HepG2 (cell line): ENCODE data around the gene PIN4. TPM values are rescaled to one million over a fixed set of nuclear protein-coding genes. Genes with fewer than 3 reads are reported as not detected.

ENCODE experiments used
- CREB1 ChIP-seq, 2 experiments: fragments of 450-650 bp in 1 of 2; IDR thresholded peaks; 2 replicates each; pipeline ENCODE4 v1.6.1; 2016 to 2017; ENCODE audit warnings: control low read depth in 1 of 2, mild to moderate bottlenecking in 1 of 2, missing compliant biosample characterization in 1 of 2, missing genetic modification characterization in 1 of 2
- GFI1 ChIP-seq: sonication (generic); formaldehyde crosslinking; IDR thresholded peaks from 2 replicates; pipeline ENCODE4 v1.5.0; 2020; ENCODE audit warnings: missing genetic modification reagents, mild to moderate bottlenecking, borderline replicate concordance
- GTF2F1 ChIP-seq: fragments of 150-350 bp; IDR thresholded peaks from 2 replicates; pipeline ENCODE4 v1.6.1; 2014; ENCODE audit warnings: low read length
- HNF4A ChIP-seq: sonication (generic); formaldehyde crosslinking; IDR thresholded peaks from 2 replicates; pipeline ENCODE4 v1.4.0; 2020; ENCODE audit warnings: missing genetic modification reagents
- HNRNPLL ChIP-seq: fragments of 200-400 bp; formaldehyde crosslinking; IDR thresholded peaks from 2 replicates; pipeline ENCODE4 v1.6.1; 2017; ENCODE audit warnings: mild to moderate bottlenecking, low read depth, low read length; ENCODE audit not compliant: poor library complexity, severe bottlenecking
- NFKBIZ ChIP-seq: IDR thresholded peaks from 2 replicates; pipeline ENCODE4 v1.6.1; 2018; ENCODE audit warnings: missing genetic modification reagents, missing compliant biosample characterization
- NFYC ChIP-seq: IDR thresholded peaks from 2 replicates; pipeline ENCODE4 v1.6.1; 2016; ENCODE audit warnings: missing genetic modification reagents, missing compliant biosample characterization
- PHF20 ChIP-seq: sonication (generic); formaldehyde crosslinking; IDR thresholded peaks from 2 replicates; pipeline ENCODE4 v1.5.0; 2020; ENCODE audit warnings: mild to moderate bottlenecking, missing genetic modification reagents
- PHF21A ChIP-seq: sonication (generic); formaldehyde crosslinking; IDR thresholded peaks from 2 replicates; pipeline ENCODE4 v1.5.0; 2020; ENCODE audit warnings: mild to moderate bottlenecking, missing genetic modification reagents
- POLR2A ChIP-seq, 2 experiments: IDR thresholded peaks; 2 replicates each; pipeline ENCODE4 v1.6.1; 2011; ENCODE audit warnings: low read depth in 2 of 2, low read length in 2 of 2, mild to moderate bottlenecking in 1 of 2, moderate library complexity in 1 of 2; ENCODE audit not compliant: insufficient read depth in 1 of 2
- SAP130 ChIP-seq: IDR thresholded peaks from 2 replicates; pipeline ENCODE4 v1.6.1; 2016; ENCODE audit warnings: low read depth
- SMC3 ChIP-seq: IDR thresholded peaks from 2 replicates; pipeline ENCODE4 v1.6.1; 2011; ENCODE audit warnings: low read length, improper control_type of control experiment
- TARDBP ChIP-seq: sonication (generic); formaldehyde crosslinking; IDR thresholded peaks from 2 replicates; pipeline ENCODE4 v1.8.0; 2022; ENCODE audit warnings: mild to moderate bottlenecking, missing genetic modification reagents
- THAP11 ChIP-seq: IDR thresholded peaks from 2 replicates; pipeline ENCODE4 v1.6.1; 2016; ENCODE audit warnings: missing biosample characterization, missing genetic modification reagents
- YY1 ChIP-seq: IDR thresholded peaks from 2 replicates; pipeline ENCODE4 v1.6.1; 2011; ENCODE audit warnings: low read length, low read depth, moderate library complexity, mild to moderate bottlenecking; ENCODE audit not compliant: insufficient read depth, insufficient replicate concordance
- ZMAT3 ChIP-seq: sonication (generic); formaldehyde crosslinking; conservative IDR thresholded peaks from 2 replicates; pipeline ENCODE4 v1.7.0; 2021; ENCODE audit warnings: missing genetic modification reagents
- ZNF501 ChIP-seq: sonication (generic); formaldehyde crosslinking; IDR thresholded peaks from 2 replicates; pipeline ENCODE4 v1.5.1; 2020; ENCODE audit warnings: mild to moderate bottlenecking, moderate library complexity, missing genetic modification reagents
- ZNF589 ChIP-seq: sonication (generic); formaldehyde crosslinking; conservative IDR thresholded peaks from 2 replicates; pipeline ENCODE4 v1.8.0; 2022; ENCODE audit warnings: mild to moderate bottlenecking, moderate library complexity, missing genetic modification reagents
- ZNF746 ChIP-seq: sonication (generic); formaldehyde crosslinking; IDR thresholded peaks from 2 replicates; pipeline ENCODE4 v1.8.0; 2022; ENCODE audit warnings: mild to moderate bottlenecking, missing genetic modification reagents
- ZNF777 ChIP-seq: sonication (generic); formaldehyde crosslinking; IDR thresholded peaks from 2 replicates; pipeline ENCODE4 v1.4.0; 2020; ENCODE audit warnings: missing genetic modification reagents
- polyA plus RNA-seq, 8 experiments: library from polyadenylated mRNA; depleted of rRNA in 3 of 8; stranded (reverse) in 7 of 8; unstranded in 1 of 8; fragments of >200 nt; fragmentation: Illumina TruSeq in 4 of 8; extraction: Trizol in 4 of 8; gene quantifications; 2 replicates each; pipeline versions ENCODE4 v1.2.1 to v1.2.3, GENCODE V29; 2011 to 2016; ENCODE audit warnings: low read depth in 4 of 8, missing spikeins in 1 of 8, mixed read lengths in 1 of 8; ENCODE audit not compliant: insufficient read depth in 1 of 8
- total RNA-seq, 5 experiments: library from RNA; depleted of rRNA; stranded (reverse); fragments of >200 nt; fragmentation: Illumina TruSeq; extraction: Trizol; gene quantifications; 2 replicates each; pipeline ENCODE4 v1.2.3, GENCODE V29; 2016; ENCODE audit warnings: low read depth in 1 of 5
- TF ChIP-seq, protein P1 (sequence below): sonication (generic); formaldehyde crosslinking; IDR thresholded peaks from 2 replicates; pipeline ENCODE4 v1.4.0; 2020; ENCODE audit warnings: missing genetic modification reagents
- TF ChIP-seq, protein P2 (sequence below): sonication (generic); formaldehyde crosslinking; IDR thresholded peaks from 2 replicates; pipeline ENCODE4 v1.8.1; 2023; ENCODE audit warnings: mild to moderate bottlenecking, moderate library complexity, missing genetic modification reagents
- TF ChIP-seq, protein P3 (sequence below): sonication (generic); formaldehyde crosslinking; IDR thresholded peaks from 2 replicates; pipeline ENCODE4 v1.5.0; 2020; ENCODE audit warnings: mild to moderate bottlenecking, missing genetic modification reagents, borderline replicate concordance

The PIN4 gene
- total and polyA plus RNA-seq, 2 of the 13 experiments (the other 11 are each of a cell fraction or from before 2014, with no cell fraction given) = 12.6 to 29.5 TPM

- peak; percentile 58 for TF ChIP-seq TARDBP (CRISPR knock-in tag)
- peak; percentile 79 for TF ChIP-seq THAP11
- TF ChIP-seq, protein P1, sequence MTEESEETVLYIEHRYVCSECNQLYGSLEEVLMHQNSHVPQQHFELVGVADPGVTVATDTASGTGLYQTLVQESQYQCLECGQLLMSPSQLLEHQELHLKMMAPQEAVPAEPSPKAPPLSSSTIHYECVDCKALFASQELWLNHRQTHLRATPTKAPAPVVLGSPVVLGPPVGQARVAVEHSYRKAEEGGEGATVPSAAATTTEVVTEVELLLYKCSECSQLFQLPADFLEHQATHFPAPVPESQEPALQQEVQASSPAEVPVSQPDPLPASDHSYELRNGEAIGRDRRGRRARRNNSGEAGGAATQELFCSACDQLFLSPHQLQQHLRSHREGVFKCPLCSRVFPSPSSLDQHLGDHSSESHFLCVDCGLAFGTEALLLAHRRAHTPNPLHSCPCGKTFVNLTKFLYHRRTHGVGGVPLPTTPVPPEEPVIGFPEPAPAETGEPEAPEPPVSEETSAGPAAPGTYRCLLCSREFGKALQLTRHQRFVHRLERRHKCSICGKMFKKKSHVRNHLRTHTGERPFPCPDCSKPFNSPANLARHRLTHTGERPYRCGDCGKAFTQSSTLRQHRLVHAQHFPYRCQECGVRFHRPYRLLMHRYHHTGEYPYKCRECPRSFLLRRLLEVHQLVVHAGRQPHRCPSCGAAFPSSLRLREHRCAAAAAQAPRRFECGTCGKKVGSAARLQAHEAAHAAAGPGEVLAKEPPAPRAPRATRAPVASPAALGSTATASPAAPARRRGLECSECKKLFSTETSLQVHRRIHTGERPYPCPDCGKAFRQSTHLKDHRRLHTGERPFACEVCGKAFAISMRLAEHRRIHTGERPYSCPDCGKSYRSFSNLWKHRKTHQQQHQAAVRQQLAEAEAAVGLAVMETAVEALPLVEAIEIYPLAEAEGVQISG (CRISPR knock-in tag) = peak; percentile 37; the same call in 1 of the 2 replicates
- TF ChIP-seq, protein P2, sequence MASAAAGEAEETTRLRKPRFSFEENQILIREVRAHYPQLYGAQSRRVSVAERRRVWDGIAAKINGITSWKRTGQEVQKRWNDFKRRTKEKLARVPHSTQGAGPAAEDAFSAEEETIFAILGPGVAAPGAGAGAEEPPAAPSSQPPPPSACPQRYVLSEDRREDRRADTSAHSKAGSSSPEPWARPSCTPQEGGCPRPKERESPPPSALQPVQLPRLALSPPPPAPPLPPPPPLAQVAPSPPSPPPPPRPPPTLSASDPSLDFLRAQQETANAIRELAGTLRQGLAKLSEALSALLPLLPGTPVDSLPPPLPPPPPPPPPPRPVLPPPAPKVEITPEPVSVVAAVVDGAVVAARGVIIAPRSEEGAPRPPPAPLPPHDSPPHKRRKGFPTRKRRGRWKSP (CRISPR knock-in tag) = no peak
- no peak for TF ChIP-seq SMC3
- TF ChIP-seq GTF2F1 = no peak
- no peak for TF ChIP-seq ZNF746 (CRISPR knock-in tag)
- no peak for TF ChIP-seq ZMAT3 (CRISPR knock-in tag)
- TF ChIP-seq HNRNPLL = peak; percentile 61
- peak; percentile 72 for TF ChIP-seq HNF4A
- peak; percentile 77 for TF ChIP-seq YY1
- peak; percentile 66 for TF ChIP-seq SAP130 (CRISPR knock-in tag)
- TF ChIP-seq NFYC (CRISPR knock-in tag) = peak; percentile 82
- peak; percentile 56 to 65 for TF ChIP-seq POLR2A (IDR thresholded peaks at IDR 0.05; ENCODE audit: insufficient read depth in 1 of 2, low read depth in 2 of 2, low read length in 2 of 2)
- TF ChIP-seq, protein P3, sequence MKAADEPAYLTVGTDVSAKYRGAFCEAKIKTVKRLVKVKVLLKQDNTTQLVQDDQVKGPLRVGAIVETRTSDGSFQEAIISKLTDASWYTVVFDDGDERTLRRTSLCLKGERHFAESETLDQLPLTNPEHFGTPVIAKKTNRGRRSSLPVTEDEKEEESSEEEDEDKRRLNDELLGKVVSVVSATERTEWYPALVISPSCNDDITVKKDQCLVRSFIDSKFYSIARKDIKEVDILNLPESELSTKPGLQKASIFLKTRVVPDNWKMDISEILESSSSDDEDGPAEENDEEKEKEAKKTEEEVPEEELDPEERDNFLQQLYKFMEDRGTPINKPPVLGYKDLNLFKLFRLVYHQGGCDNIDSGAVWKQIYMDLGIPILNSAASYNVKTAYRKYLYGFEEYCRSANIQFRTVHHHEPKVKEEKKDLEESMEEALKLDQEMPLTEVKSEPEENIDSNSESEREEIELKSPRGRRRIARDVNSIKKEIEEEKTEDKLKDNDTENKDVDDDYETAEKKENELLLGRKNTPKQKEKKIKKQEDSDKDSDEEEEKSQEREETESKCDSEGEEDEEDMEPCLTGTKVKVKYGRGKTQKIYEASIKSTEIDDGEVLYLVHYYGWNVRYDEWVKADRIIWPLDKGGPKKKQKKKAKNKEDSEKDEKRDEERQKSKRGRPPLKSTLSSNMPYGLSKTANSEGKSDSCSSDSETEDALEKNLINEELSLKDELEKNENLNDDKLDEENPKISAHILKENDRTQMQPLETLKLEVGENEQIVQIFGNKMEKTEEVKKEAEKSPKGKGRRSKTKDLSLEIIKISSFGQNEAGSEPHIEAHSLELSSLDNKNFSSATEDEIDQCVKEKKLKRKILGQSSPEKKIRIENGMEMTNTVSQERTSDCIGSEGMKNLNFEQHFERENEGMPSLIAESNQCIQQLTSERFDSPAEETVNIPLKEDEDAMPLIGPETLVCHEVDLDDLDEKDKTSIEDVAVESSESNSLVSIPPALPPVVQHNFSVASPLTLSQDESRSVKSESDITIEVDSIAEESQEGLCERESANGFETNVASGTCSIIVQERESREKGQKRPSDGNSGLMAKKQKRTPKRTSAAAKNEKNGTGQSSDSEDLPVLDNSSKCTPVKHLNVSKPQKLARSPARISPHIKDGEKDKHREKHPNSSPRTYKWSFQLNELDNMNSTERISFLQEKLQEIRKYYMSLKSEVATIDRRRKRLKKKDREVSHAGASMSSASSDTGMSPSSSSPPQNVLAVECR (CRISPR knock-in tag) = peak; percentile 56; the same call in 1 of the 2 replicates
- TF ChIP-seq GFI1 (CRISPR knock-in tag) = no peak
- TF ChIP-seq NFKBIZ (CRISPR knock-in tag) = no peak
- no peak for TF ChIP-seq ZNF589 (CRISPR knock-in tag)
- no peak for TF ChIP-seq CREB1 (IDR thresholded peaks at IDR 0.05)
- peak; percentile 34 for TF ChIP-seq CREB1 (CRISPR knock-in tag; IDR thresholded peaks at IDR 0.05)
- TF ChIP-seq PHF20 (CRISPR knock-in tag) = peak; percentile 70; the same call in 1 of the 2 replicates
- peak; percentile 50; the same call in 1 of the 2 replicates for TF ChIP-seq PHF21A (CRISPR knock-in tag)
- no peak for TF ChIP-seq ZNF777
- TF ChIP-seq ZNF501 (CRISPR knock-in tag) = peak; percentile 43; the same call in 1 of the 2 replicates
Observed at GRCh38 chrX:72181178-72182125, at the start of gene PIN4 (continued).
